Keratinocyte (primary cell): Measurements from ENCODE around the gene CCDC40. TPM values are rescaled to one million over a fixed set of nuclear protein-coding genes. Genes with fewer than 3 reads are reported as not detected.

Source experiments
- DNase-seq: peaks from one replicate; pipeline ENCODE4 v3.0.0-alpha.2; 2011; ENCODE audit warnings: low read depth, missing footprints, low spot score
- FAIRE-seq: peaks from 2 replicates; lab custom pipeline; 2011; peaks lifted over from hg19 to GRCh38; lab: Jason Lieb, UNC
- H2AFZ ChIP-seq: 2 replicates; pipeline ENCODE4 v1.6.0; 2012; ENCODE audit warnings: low read length, control low read depth, inconsistent platforms; ENCODE audit not compliant: control insufficient read depth
- H3K27ac ChIP-seq: 2 replicates; pipeline ENCODE4 v1.5.1; 2011; ENCODE audit warnings: low read length; ENCODE audit not compliant: control insufficient read depth, insufficient read depth
- H3K27me3 ChIP-seq: 3 replicates; pipeline ENCODE4 v1.6.0; 2011; ENCODE audit warnings: low read length; ENCODE audit not compliant: control insufficient read depth, insufficient read depth; ENCODE audit errors: extremely low read depth
- H3K36me3 ChIP-seq, 2 experiments: 2 replicates in 1 of 2; 3 replicates in 1 of 2; pipeline ENCODE4 v1.5.1; 2011; ENCODE audit warnings: low read length in 2 of 2, mild to moderate bottlenecking in 1 of 2; ENCODE audit not compliant: control insufficient read depth in 2 of 2, insufficient read depth in 2 of 2; ENCODE audit errors: extremely low read depth in 1 of 2
- H3K4me1 ChIP-seq: 3 replicates; pipeline ENCODE4 v1.5.1; 2011; ENCODE audit warnings: low read length; ENCODE audit not compliant: control insufficient read depth, insufficient read depth; ENCODE audit errors: extremely low read depth
- H3K4me2 ChIP-seq: 3 replicates; pipeline ENCODE4 v1.6.0; 2011; ENCODE audit warnings: low read depth, low read length; ENCODE audit not compliant: control insufficient read depth, insufficient read depth; ENCODE audit errors: extremely low read depth
- H3K4me3 ChIP-seq, 3 experiments: fragments of 200-600 bp in 1 of 3; sonication (generic) in 1 of 3; 2 replicates in 2 of 3; 3 replicates in 1 of 3; pipeline ENCODE4 v1.5.1; 2011 to 2016; ENCODE audit warnings: low read length in 3 of 3, mild to moderate bottlenecking in 3 of 3, control low read depth in 2 of 3, inconsistent platforms in 1 of 3, low read depth in 1 of 3, mixed read lengths in 1 of 3, mixed run types in 1 of 3, moderate library complexity in 1 of 3; ENCODE audit not compliant: control insufficient read depth in 2 of 3, insufficient read depth in 2 of 3; ENCODE audit errors: extremely low read depth in 1 of 3
- H3K79me2 ChIP-seq: 2 replicates; pipeline ENCODE4 v1.6.0; 2012; ENCODE audit warnings: low read length; ENCODE audit not compliant: control insufficient read depth, insufficient read depth
- H3K9ac ChIP-seq: 3 replicates; pipeline ENCODE4 v1.6.0; 2011; ENCODE audit warnings: low read length; ENCODE audit not compliant: control insufficient read depth, insufficient read depth; ENCODE audit errors: extremely low read depth
- H3K9me1 ChIP-seq: 3 replicates; pipeline ENCODE4 v1.6.0; 2011; ENCODE audit warnings: low read length; ENCODE audit not compliant: control insufficient read depth, insufficient read depth; ENCODE audit errors: extremely low read depth
- H3K9me3 ChIP-seq: 2 replicates; pipeline ENCODE4 v1.5.1; 2012; ENCODE audit warnings: low read depth, low read length; ENCODE audit not compliant: control insufficient read depth
- H4K20me1 ChIP-seq: 3 replicates; pipeline ENCODE4 v1.6.0; 2011; ENCODE audit warnings: low read length; ENCODE audit not compliant: control insufficient read depth, insufficient read depth; ENCODE audit errors: extremely low read depth
- EZH2 ChIP-seq: IDR thresholded peaks from one replicate; pipeline ENCODE4 v1.6.1; 2012; ENCODE audit warnings: inconsistent platforms, mild to moderate bottlenecking, low read length, moderate library complexity
- dilution Hi-C: fragments of 300-500 bp; cut with MboI; formaldehyde crosslinking; loops from one replicate; pipeline ENCODE4 v1.7.0; 2020; ENCODE audit warnings: low sequenced_read_pairs; ENCODE audit not compliant: extremely low pct_ligation_motif_present
- polyA plus RNA-seq, 5 experiments: library from polyadenylated mRNA; depleted of rRNA in 3 of 5; stranded (reverse) in 3 of 5; stranded (forward) in 1 of 5; unstranded in 1 of 5; fragments of >200 nt; gene quantifications; 1 replicate in 1 of 5; 2 replicates in 3 of 5; 3 replicates in 1 of 5; pipeline versions ENCODE4 v1.2.1 to v1.2.3, GENCODE V29; 2011 to 2012; ENCODE audit warnings: missing spikeins in 2 of 5, low read depth in 1 of 5, low replicate concordance in 1 of 5
- TF ChIP-seq, protein P1 (sequence below), 3 experiments: IDR thresholded peaks in 1 of 3; conservative IDR thresholded peaks in 1 of 3; optimal IDR thresholded peaks in 1 of 3; 2 replicates in 2 of 3; 3 replicates in 1 of 3; pipeline versions ENCODE3 to v1.5.1; 2011; ENCODE audit warnings: low read length in 3 of 3, mild to moderate bottlenecking in 3 of 3, moderate library complexity in 2 of 3, control low read depth in 1 of 3, inconsistent platforms in 1 of 3; ENCODE audit not compliant: insufficient read depth in 2 of 3; ENCODE audit errors: extremely low read depth in 1 of 3

The CCDC40 gene
- polyA plus RNA-seq, 1 donor (not counting 4 experiments of a cell fraction or from before 2014, with no cell fraction given) = 2.4 TPM

DNA sequence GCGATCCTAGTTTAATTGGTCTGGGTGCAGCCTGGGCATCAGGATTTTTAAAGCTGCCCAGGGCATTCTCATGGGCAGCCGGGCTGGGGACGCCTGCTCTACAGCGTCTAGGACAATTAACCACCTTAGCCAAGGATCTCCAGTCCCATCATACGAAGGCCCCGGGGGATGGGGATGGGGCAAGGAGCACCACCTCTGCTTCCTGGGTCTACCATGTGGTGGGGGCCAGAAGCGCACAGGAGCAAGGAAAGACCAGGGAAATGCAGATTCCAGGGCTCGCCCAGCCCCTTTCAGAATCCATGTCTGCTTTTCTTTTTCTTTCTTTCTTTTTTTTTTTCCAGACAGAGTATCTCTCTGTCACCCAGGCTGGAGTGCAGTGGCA, 30.1 kb upstream of the CCDC40 start:
- Histone ChIP-seq H3K9me1 (no peaks in the 10 kb centered on the region), H3K9me3 (no peaks in the 10 kb centered on the region), H3K9ac (no peak overlapping the region), H3K4me2 (no peak overlapping the region), H4K20me1 (peaks cover 2% of the 10 kb centered on the region), H3K27ac (no peak overlapping the region), H3K4me3 (no peak overlapping the region), H3K79me2 (no peaks in the 10 kb centered on the region), H3K36me3 (peaks cover 3 to 8% of the 10 kb centered on the region in 2 experiments), H3K4me1 (peaks cover 4% of the 10 kb centered on the region), H2AFZ (no peak overlapping the region), H3K27me3 (no peaks in the 10 kb centered on the region)
- dilution Hi-C loops = no loop called here
- FAIRE-seq (no peak), DNase-seq (no peak)
- TF ChIP-seq, protein P1, sequence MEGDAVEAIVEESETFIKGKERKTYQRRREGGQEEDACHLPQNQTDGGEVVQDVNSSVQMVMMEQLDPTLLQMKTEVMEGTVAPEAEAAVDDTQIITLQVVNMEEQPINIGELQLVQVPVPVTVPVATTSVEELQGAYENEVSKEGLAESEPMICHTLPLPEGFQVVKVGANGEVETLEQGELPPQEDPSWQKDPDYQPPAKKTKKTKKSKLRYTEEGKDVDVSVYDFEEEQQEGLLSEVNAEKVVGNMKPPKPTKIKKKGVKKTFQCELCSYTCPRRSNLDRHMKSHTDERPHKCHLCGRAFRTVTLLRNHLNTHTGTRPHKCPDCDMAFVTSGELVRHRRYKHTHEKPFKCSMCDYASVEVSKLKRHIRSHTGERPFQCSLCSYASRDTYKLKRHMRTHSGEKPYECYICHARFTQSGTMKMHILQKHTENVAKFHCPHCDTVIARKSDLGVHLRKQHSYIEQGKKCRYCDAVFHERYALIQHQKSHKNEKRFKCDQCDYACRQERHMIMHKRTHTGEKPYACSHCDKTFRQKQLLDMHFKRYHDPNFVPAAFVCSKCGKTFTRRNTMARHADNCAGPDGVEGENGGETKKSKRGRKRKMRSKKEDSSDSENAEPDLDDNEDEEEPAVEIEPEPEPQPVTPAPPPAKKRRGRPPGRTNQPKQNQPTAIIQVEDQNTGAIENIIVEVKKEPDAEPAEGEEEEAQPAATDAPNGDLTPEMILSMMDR (optimal IDR thresholded peaks at IDR 0.05 in 1 of 3, IDR thresholded peaks at IDR 0.05 in 1 of 3, conservative IDR thresholded peaks at IDR 0.05 in 1 of 3; ENCODE audit: extremely low read depth in 1 of 3, insufficient read depth in 2 of 3, low read length in 3 of 3) = no peak

DNA sequence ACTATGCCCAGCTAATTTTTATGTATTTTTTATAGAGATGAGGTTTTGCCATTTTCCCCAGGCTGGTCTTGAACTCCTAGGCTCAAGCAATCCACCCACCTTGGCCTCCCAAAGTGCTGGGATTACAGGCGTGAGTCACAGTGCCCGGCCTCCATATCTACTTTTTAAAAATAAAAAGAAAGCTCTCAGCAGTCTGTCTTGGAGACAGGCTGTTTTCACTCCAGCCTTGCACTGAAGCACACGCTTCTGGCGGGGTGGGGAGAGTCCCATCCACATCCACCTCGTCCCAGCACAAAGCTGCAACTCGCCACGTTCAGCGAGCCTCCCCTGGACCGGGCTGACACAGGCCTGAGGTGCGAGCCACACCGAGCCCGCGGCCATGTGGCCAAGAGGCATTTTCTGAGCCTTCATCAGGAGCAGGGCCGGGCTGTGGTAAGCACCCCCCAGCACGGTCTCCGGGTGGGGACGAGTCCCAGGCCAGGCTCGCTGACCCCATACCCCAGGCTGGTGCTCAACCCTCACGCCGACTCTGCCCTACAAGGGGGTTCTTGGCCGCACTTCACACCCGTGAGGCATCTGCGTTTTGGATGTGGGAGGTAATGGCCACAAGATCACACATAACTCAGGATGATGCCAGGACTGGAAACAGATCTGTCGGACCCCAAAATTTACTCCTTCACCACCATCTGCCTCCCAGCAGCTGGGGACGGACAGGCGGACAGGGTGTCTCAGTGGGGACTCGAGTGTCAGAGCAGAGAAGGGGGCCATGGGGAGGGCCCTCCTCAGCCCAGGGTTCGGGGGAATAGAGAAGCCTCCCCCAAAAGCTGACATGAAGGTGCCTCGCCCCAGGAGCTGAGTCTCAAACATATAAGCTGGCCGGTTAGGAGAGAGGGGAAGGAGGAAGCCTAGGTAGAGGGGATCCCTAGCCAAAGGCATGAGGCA, 29.4 kb upstream of the CCDC40 start:
- peaks cover 2% of the 10 kb centered on the region for H4K20me1 ChIP-seq
- no peak overlapping the region for H3K4me2 ChIP-seq
- TF ChIP-seq, protein P1 (optimal IDR thresholded peaks at IDR 0.05 in 1 of 3, IDR thresholded peaks at IDR 0.05 in 1 of 3, conservative IDR thresholded peaks at IDR 0.05 in 1 of 3; ENCODE audit: extremely low read depth in 1 of 3, insufficient read depth in 2 of 3, low read length in 3 of 3) = no peak
- no peak for TF ChIP-seq EZH2
- H3K27me3 ChIP-seq = no peaks in the 10 kb centered on the region
- peaks cover 3 to 8% of the 10 kb centered on the region in 2 experiments for H3K36me3 ChIP-seq
- H3K4me3 ChIP-seq = no peak overlapping the region
- no peak for FAIRE-seq
- DNase-seq = no peak
- dilution Hi-C loops = no loop called here
- H3K79me2 ChIP-seq = no peaks in the 10 kb centered on the region
- no peak overlapping the region for H3K27ac ChIP-seq
- no peak overlapping the region for H3K9ac ChIP-seq
- H3K9me1 ChIP-seq = no peaks in the 10 kb centered on the region
- H3K9me3 ChIP-seq = no peaks in the 10 kb centered on the region
- no peak overlapping the region for H2AFZ ChIP-seq
- H3K4me1 ChIP-seq = peaks cover 4% of the 10 kb centered on the region
